ENCODE measurements around the gene NHS.
"Not testable (repeated sequence)": the region's sequence is repeated elsewhere in the genome, so short reads cannot be mapped to it uniquely, and the experiment has no call there.

Gene NHS

DNA sequence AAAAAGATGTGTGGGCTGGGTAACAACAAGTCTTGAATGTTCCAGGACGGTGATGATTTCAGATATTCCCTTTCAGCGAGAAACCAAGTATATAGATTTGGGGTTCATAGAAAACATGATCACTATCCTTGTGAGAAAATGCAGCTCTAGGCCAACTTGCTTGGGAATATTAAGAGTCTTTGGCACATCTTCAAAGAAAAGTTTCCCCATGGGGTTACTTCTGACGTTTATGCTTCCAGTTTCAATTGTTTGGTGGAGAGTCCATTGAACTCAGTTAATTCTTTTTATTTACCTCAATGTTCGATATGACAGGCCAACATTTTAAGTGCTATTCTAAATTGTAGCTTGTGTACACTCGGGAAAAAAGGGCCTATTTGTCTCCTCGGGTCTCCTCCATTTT lies 126.7 kb downstream of the NHS start:
- DNase-seq: no peak

DNA sequence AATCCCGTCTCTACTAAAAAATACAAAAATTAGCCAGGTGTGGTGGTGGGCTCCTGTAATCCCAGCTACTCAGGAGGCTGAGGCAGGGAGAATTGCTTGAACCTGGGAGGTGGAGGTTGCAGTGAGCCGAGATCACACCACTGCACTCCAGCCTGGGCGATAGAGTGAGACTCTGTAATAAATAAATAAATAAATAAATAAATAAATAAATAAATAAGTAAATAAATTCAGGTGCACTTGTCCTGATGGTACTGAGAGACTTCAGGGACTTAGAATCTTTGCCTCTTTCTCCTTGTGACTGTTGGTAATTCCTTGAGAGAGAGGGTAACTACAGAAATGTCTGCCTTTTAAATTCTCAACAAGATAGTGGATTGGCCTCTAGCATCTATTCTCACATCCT lies 131.4 kb downstream of the NHS start:
- not testable (repeated sequence) for DNase-seq

- DNase-seq: no peak
Measured at GRCh38 chrX:17511556-17511955, 136.6 kb downstream of the NHS start.

DNA sequence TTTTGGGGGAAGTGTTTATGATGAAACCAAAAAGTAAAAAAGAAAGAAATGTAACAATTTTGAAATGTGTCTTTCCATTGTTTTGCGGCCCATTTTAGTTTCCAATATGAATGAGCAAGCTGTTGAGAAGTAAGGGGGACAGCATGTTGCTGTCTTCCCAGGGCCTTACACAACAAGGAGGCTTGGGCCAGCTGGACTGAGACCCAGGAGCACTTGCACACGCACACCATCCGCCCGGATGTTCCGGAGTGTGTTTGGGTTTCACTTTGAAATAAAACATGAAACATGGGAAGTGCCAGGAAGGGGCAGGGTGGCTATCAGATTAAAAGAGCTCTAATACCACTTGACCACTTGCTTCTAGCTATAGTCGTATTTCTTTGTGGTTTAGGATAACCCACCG lies 144.4 kb downstream of the NHS start:
- no peak for DNase-seq

DNA sequence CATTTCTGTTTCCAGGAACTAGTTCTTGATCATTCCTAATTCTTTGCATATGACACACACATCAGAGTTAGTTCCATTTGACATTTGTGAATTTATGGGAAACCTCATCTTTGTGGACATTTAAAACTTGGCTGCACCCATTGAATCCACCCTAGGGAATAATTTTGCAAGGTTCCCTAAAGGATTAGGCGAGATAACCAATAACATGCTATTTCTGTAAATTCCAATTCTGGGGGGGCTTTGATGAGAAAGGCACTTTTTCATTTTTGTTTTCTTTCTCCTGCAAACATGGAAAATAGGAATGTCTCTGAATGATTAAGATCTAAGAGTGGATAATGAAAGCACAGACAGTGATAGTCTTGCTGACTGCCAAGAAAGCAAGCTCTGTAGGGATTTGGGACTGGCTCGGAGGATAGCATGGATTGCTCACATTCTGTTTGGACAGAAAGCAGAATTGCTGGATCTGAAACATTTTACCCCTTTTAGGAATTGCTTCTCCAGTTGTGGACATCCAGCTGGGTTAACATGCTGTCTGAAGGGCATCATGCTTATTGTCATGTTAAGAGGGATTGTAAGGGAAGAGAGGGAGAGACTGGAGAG lies 145.1 kb downstream of the NHS start:
- DNase-seq: no peak

GRCh38 chrX:17521871-17522693 lies 147.1 kb downstream of the NHS start:
- no peak for DNase-seq

GRCh38 chrX:17525266-17525665 lies 150.3 kb downstream of the NHS start:
- no peak for DNase-seq

- DNase-seq: no peak
Measured at GRCh38 chrX:17525762-17526555, 151.0 kb downstream of the NHS start.

DNA sequence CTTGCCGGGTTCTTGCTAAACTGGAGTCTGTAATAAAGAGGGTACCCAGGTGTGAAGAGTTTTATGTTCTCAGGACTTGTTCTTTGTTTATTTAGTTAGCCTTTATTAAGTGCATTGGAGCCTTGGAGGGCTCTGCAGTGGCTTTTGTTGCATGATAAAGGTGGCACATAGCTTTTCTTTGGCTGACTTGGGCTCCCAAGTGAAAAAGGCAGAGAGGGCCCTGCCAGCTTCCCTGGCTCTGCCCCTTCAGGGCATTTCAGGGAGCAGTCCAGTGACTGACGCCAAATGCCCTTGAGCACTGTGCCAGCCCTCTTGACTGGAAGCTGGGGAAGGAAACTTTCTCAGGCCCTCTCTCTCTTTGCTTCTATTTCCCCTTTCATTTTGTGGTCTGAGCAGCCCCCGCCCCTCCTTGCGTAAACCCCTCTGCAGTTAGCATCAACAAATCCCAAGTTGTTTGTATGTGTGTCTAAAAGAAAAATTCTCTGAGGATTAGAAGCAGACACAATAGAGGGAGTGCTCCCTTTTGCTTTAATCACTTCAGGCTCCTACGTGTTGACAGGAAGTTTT lies 152.2 kb downstream of the NHS start:
- DNase-seq: no peak

DNA sequence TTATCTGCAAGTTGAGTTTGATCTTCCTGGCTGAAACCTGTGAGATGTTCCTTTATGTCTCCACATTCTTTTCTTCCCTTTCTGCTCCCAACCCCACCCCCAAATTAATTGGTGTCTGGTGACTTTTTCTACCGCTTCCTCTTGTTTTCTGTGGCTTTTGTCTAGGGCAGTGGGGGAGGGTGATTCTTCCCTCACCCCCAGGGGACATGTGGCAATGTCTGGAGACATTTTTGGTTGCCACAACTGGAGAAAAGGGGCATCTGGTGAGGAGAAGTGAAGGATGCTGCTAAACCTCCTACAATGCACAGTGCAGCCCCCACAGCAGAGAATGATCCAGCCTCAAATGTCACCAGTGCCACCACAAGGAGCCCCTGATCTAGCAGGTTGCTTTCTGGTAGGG lies 152.9 kb downstream of the NHS start:
- no peak for DNase-seq

GRCh38 chrX:17529151-17529745 lies 154.2 kb downstream of the NHS start:
- DNase-seq: no peak

- DNase-seq: no peak
Measured at GRCh38 chrX:17531500-17531899, 156.5 kb downstream of the NHS start.

DNA sequence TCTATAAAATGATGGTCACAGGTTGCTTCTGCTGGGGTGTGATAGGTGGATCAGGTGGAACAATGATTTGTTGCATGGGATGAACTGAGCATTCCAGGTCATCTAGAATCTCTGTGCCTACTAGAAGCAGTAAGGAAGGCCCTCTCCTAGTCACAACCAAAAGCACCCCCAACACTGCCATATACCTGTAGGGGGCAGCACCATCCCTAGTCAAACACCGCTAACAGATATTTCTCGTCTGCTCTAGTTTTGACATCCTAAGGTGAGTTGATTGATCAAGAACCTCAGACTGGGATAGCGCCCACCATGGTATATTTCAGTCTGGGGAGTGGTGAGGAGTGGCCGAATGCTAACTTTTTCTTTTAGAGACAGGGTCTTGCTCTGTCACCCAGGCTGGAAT lies 160.2 kb downstream of the NHS start:
- DNase-seq: no peak

DNA sequence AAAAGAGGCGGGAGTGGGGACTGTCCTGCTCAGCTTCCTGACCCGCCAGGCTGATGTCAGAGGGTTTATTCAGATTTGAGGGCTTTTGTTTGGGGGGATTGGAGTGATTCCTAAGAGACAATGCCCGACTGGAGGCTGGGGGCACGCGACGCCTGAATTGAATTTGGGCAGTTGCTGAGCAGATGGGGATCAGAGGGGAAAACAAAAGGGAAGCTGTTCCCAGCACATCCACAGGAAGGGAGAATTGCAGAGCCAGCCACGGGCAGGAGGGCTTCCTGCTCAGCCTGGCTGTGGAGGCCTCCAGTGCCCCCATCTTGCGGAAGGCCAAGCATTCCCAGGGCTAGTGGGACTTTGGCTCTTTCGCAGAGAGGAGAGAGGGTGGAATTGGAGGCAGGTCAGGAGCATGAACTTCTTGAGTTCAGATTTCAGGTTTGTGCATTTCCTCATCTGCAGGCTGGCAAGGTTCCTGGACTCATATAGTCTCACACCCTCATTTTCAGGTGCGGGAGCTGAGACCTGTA lies 162.8 kb downstream of the NHS start:
- DNase-seq: no peak

DNA sequence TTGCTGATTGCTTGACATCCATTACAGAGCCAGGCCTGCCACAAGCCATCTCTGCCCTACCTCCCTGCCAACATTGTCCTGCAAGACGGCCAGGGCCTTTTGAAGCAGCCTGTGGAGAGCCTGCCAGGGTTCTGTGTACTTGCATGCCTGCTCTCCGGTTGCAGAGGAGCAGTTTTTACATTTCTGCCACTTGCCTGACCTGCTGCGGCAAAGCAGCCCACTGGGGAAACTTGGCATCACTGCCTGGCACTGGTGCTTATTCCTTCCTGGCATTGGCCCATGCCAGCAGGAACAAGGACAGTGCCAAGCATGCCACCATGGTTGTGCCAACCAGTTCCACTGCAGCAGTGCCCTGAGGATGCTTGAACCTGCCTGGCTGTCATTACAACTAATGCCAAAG lies 167.1 kb downstream of the NHS start:
- no peak for DNase-seq

- no peak for DNase-seq
Measured at GRCh38 chrX:17544821-17545220, 169.8 kb downstream of the NHS start.

DNA sequence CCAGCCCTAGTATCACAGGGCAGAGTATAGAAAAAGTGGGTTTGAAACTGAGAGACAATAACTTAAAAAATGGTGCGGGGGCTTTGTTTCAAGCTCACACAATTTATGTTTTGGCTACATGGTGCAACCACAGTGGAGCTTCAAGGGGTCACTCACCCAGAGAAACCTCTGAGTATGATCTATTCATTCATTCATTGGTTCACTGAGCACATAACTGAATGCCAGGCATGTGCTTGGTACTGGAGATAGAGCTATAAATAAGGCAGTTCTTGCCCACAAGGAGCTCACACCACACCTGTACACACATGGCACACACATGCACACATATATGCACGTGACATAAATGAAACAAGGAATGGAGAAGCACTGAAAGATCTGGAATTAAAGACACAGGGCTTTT lies 171.4 kb downstream of the NHS start:
- no peak for DNase-seq

- DNase-seq: no peak
Measured at GRCh38 chrX:17547658-17548057, 172.7 kb downstream of the NHS start.

DNA sequence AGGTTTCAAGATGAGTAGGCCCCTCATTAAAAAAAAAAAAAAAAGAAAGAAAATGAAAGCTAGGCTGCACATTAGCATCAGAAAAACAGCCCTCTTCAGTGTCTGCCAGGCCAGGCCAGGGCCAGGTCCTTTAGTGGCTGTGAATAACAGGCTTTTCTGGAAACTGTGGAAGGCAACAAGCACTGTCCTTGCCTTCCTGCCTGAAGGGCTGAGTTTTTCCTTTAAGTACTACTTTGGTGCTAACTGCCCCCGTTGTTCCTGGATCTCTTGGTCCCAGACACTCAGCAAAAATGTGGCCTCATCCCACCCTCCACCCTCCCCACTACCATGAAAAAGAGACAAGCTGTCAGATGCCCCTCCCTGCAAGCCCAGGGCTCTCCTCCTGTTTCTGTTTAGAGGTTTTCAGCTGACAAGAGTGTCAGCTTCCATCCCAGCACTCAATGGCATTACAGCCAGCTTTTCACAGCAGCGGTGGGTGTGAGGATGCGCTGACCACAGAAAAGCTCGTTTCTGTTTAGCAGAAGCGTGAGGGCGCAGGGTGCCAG lies 174.2 kb downstream of the NHS start:
- no peak for DNase-seq

GRCh38 chrX:17550011-17550410 lies 175.0 kb downstream of the NHS start:
- no peak for DNase-seq

DNA sequence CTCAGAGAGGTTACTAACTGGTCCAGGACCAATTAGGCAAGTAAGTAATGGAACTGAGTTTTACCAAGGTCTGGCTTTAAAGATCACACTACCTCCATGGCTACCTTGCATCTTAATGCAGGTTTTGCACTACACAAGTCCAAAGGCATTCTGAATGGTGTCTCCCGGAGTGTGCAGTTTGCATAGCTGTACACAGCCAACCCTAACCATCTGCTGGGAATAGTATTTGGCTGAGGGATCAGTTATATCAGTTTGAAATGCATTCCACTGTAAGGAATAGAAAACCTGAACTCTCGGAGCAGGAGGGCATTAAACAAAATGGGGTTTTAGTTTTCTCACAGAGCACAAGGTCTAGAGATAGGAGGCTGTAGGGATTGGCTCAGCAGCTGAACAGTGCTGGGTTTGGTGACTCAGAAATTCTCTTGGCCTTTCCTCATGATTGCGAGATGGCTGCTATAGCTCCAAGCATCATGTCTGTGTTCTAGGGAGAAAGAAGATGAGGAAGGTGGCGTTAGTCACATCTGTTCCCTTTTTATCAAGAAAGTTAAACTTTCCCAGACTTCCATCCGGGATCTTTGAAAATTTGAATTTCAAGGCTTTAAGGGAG lies 177.1 kb downstream of the NHS start:
- no peak for DNase-seq

DNA sequence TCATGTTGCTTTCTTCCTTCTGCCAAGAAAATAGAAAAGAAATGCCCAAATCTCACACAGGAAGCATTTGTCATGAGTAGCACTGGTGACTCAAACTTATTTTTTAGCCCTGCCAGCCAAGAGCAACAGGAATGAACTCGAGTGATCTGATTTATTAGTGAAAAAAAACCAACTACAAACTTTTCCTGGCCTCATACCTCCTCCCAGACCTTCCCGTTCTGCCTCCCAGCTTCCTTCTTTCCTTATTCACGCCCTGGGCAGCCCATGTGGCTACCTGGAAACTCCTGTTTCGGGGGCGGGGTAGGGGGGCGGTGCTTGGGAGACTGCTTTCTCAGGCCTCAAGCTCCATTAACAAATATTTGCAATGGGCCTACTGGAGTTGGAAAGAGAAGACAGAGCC lies 178.5 kb downstream of the NHS start:
- no peak for DNase-seq
